Naive B cell (primary cell): Measurements from ENCODE around the gene GPR18. TPM values are rescaled to one million over a fixed set of nuclear protein-coding genes. Genes with fewer than 3 reads are reported as not detected.

Experiments used
- ATAC-seq, 2 donors: fragments of 150-1000 bp; cut with Tn5 transposase; 2 replicates each; pipeline ENCODE4 v1.10.0; 2021; ENCODE audit warnings: low read depth in 2 of 2, mild to moderate bottlenecking in 2 of 2, moderate library complexity in 2 of 2
- DNase-seq: peaks from one replicate; pipeline ENCODE4 v3.0.0; 2022
- H3K27ac Mint-ChIP-seq, 6 donors: one replicate each; pipeline ENCODE4 v1.8.0; 2020 to 2022; ENCODE audit warnings: mild to moderate bottlenecking in 6 of 6, mixed read lengths in 6 of 6, moderate library complexity in 5 of 6, inconsistent platforms in 2 of 6
- H3K27me3 Mint-ChIP-seq, 3 donors: one replicate each; pipeline ENCODE4 v1.8.0; 2021 to 2022; ENCODE audit warnings: mixed read lengths in 3 of 3, mild to moderate bottlenecking in 1 of 3
- H3K36me3 Mint-ChIP-seq, 2 donors: one replicate each; pipeline ENCODE4 v1.8.0; 2020 to 2022; ENCODE audit warnings: mixed read lengths in 2 of 2, inconsistent platforms in 1 of 2, mild to moderate bottlenecking in 1 of 2
- H3K4me1 Mint-ChIP-seq, 3 donors: one replicate each; pipeline ENCODE4 v1.8.0; 2020 to 2022; ENCODE audit warnings: mixed read lengths in 3 of 3, inconsistent platforms in 1 of 3, mild to moderate bottlenecking in 1 of 3, moderate library complexity in 1 of 3
- H3K4me3 Mint-ChIP-seq, 8 donors: one replicate each; pipeline ENCODE4 v1.8.0; 2020 to 2022; ENCODE audit warnings: mild to moderate bottlenecking in 8 of 8, mixed read lengths in 8 of 8, moderate library complexity in 8 of 8, inconsistent platforms in 2 of 8
- H3K9me3 Mint-ChIP-seq, 7 donors: one replicate each; pipeline ENCODE4 v1.8.0; 2020 to 2022; ENCODE audit warnings: mixed read lengths in 7 of 7, mild to moderate bottlenecking in 5 of 7, inconsistent platforms in 2 of 7, moderate library complexity in 1 of 7
- polyA plus RNA-seq, 6 donors: library from polyadenylated mRNA; unstranded; fragments of 300-500 nt; fragmentation: Illumina TruSeq; gene quantifications; one replicate each; pipeline ENCODE4 v1.2.3, GENCODE V29; 2021; ENCODE audit warnings: low read depth in 6 of 6

GPR18 gene
- polyA plus RNA-seq, 6 donors from 2014 or later: 70.6 to 229 (median 135) TPM

- no peak for DNase-seq
- H3K36me3 Mint-ChIP-seq: peaks cover 0 to 24% of the 10 kb centered on the region in 2 donors
- no peaks in the 10 kb centered on the region for H3K27me3 Mint-ChIP-seq
- peaks cover 0 to 14% (median 0%) of the 10 kb centered on the region in 7 donors for H3K9me3 Mint-ChIP-seq
- ATAC-seq: no peak
- peaks cover 55 to 64% (median 59%) of the 10 kb centered on the region in 3 donors for H3K4me1 Mint-ChIP-seq
- H3K27ac Mint-ChIP-seq: peak overlapping the region; percentile 90 to 97 (median 96)
- peak overlapping the region; percentile 40 to 85 (median 74) for H3K4me3 Mint-ChIP-seq
Observed at GRCh38 chr13:99271249-99271648, 13.1 kb upstream of the GPR18 start.

- Mint-ChIP-seq H3K4me1 (peaks cover 53 to 60% (median 56%) of the 10 kb centered on the region in 3 donors), H3K27ac (peak overlapping the region; percentile 90 to 97 (median 96)), H3K27me3 (no peaks in the 10 kb centered on the region), H3K9me3 (peaks cover 0 to 14% (median 0%) of the 10 kb centered on the region in 7 donors), H3K36me3 (peaks cover 0 to 20% of the 10 kb centered on the region in 2 donors), H3K4me3 (peak overlapping the region; percentile 40 to 85 (median 74))
- DNase-seq (no peak), ATAC-seq (peak; percentile 43 to 53)
Observed at GRCh38 chr13:99270518-99270917, 12.3 kb upstream of the GPR18 start.

- Mint-ChIP-seq H3K27me3 (no peaks in the 10 kb centered on the region), H3K4me1 (peaks cover 51 to 61% (median 55%) of the 10 kb centered on the region in 3 donors), H3K36me3 (peaks cover 0 to 13% of the 10 kb centered on the region in 2 donors), H3K4me3 (peak overlapping the region in 3 of 8 donors; percentile 6 to 80 (median 63)), H3K9me3 (peaks cover 0 to 14% (median 0%) of the 10 kb centered on the region in 7 donors), H3K27ac (peak overlapping the region; percentile 90 to 97 (median 96))
- ATAC-seq (peak; percentile 75), DNase-seq (peak; percentile 47)
Observed at GRCh38 chr13:99269627-99270241, 11.6 kb upstream of the GPR18 start.

GRCh38 chr13:99268822-99269221 lies 10.6 kb upstream of the GPR18 start:
- no peaks in the 10 kb centered on the region for H3K27me3 Mint-ChIP-seq
- DNase-seq (no peak), ATAC-seq (no peak)
- H3K27ac Mint-ChIP-seq: peak overlapping the region in 5 of 6 donors; percentile 10 to 90 (median 18)
- H3K4me1 Mint-ChIP-seq: peaks cover 54 to 63% (median 55%) of the 10 kb centered on the region in 3 donors
- peaks cover 0 to 13% of the 10 kb centered on the region in 2 donors for H3K36me3 Mint-ChIP-seq
- peaks cover 0 to 14% (median 0%) of the 10 kb centered on the region in 7 donors for H3K9me3 Mint-ChIP-seq
- H3K4me3 Mint-ChIP-seq: no peak overlapping the region

GRCh38 chr13:99267927-99268326 lies 9.7 kb upstream of the GPR18 start:
- H3K36me3 Mint-ChIP-seq: peaks cover 0 to 11% of the 10 kb centered on the region in 2 donors
- H3K4me1 Mint-ChIP-seq: peaks cover 55 to 67% (median 55%) of the 10 kb centered on the region in 3 donors
- H3K4me3 Mint-ChIP-seq: no peak overlapping the region
- no peak for DNase-seq
- H3K27me3 Mint-ChIP-seq: no peaks in the 10 kb centered on the region
- peak overlapping the region in 1 of 6 donors; percentile 15 for H3K27ac Mint-ChIP-seq
- no peak for ATAC-seq
- peaks cover 0 to 13% (median 0%) of the 10 kb centered on the region in 7 donors for H3K9me3 Mint-ChIP-seq

- peak overlapping the region in 1 of 6 donors; percentile 66 for H3K27ac Mint-ChIP-seq
Observed at GRCh38 chr13:99266827-99267226, 8.6 kb upstream of the GPR18 start.

GRCh38 chr13:99265821-99266426 lies 7.7 kb upstream of the GPR18 start:
- peak overlapping the region in 3 of 8 donors; percentile 30 to 41 (median 40) for H3K4me3 Mint-ChIP-seq
- no peaks in the 10 kb centered on the region for H3K9me3 Mint-ChIP-seq
- peak overlapping the region; percentile 33 to 91 (median 83) for H3K27ac Mint-ChIP-seq
- DNase-seq: no peak
- peak; percentile 37 to 48 for ATAC-seq
- H3K36me3 Mint-ChIP-seq: no peaks in the 10 kb centered on the region
- no peaks in the 10 kb centered on the region for H3K27me3 Mint-ChIP-seq
- peaks cover 53 to 68% (median 60%) of the 10 kb centered on the region in 3 donors for H3K4me1 Mint-ChIP-seq

More at GRCh38 chr13:99266827-99267226, 8.6 kb upstream of the GPR18 start:
- H3K9me3 Mint-ChIP-seq: peaks cover 0 to 2% (median 0%) of the 10 kb centered on the region in 7 donors
- H3K36me3 Mint-ChIP-seq: no peaks in the 10 kb centered on the region
- no peak for ATAC-seq
- no peaks in the 10 kb centered on the region for H3K27me3 Mint-ChIP-seq
- peaks cover 53 to 68% (median 57%) of the 10 kb centered on the region in 3 donors for H3K4me1 Mint-ChIP-seq
- no peak for DNase-seq
- H3K4me3 Mint-ChIP-seq: no peak overlapping the region

- peaks cover 0 to 2% of the 10 kb centered on the region in 2 donors for H3K36me3 Mint-ChIP-seq
- H3K4me3 Mint-ChIP-seq: peak overlapping the region in 3 of 8 donors; percentile 1 to 40 (median 30)
- peak overlapping the region; percentile 33 to 91 (median 83) for H3K27ac Mint-ChIP-seq
- ATAC-seq (no peak), DNase-seq (no peak)
- peaks cover 53 to 68% (median 56%) of the 10 kb centered on the region in 3 donors for H3K4me1 Mint-ChIP-seq
- H3K9me3 Mint-ChIP-seq: no peaks in the 10 kb centered on the region
- H3K27me3 Mint-ChIP-seq: no peaks in the 10 kb centered on the region
Observed at GRCh38 chr13:99265162-99265800, 7.1 kb upstream of the GPR18 start.

GRCh38 chr13:99264051-99264450 lies 5.9 kb upstream of the GPR18 start:
- peaks cover 57 to 73% (median 63%) of the 10 kb centered on the region in 3 donors for H3K4me1 Mint-ChIP-seq
- ATAC-seq: peak; percentile 66 to 72

GRCh38 chr13:99263126-99263785 lies 5.1 kb upstream of the GPR18 start:
- Mint-ChIP-seq H3K27me3 (no peaks in the 10 kb centered on the region), H3K36me3 (peaks cover 0 to 8% of the 10 kb centered on the region in 2 donors), H3K4me3 (peak overlapping the region in 4 of 8 donors; percentile 12 to 69 (median 49)), H3K27ac (peak overlapping the region in 5 of 6 donors; percentile 71 to 92 (median 82)), H3K9me3 (no peaks in the 10 kb centered on the region), H3K4me1 (peaks cover 58 to 75% (median 70%) of the 10 kb centered on the region in 3 donors)
- no peak for ATAC-seq
- no peak for DNase-seq

More at GRCh38 chr13:99264051-99264450, 5.9 kb upstream of the GPR18 start:
- H3K27me3 Mint-ChIP-seq: no peaks in the 10 kb centered on the region
- H3K27ac Mint-ChIP-seq: peak overlapping the region; percentile 55 to 92 (median 82)
- DNase-seq: peak; percentile 44
- peaks cover 0 to 6% of the 10 kb centered on the region in 2 donors for H3K36me3 Mint-ChIP-seq
- no peaks in the 10 kb centered on the region for H3K9me3 Mint-ChIP-seq
- peak overlapping the region; percentile 2 to 83 (median 56) for H3K4me3 Mint-ChIP-seq

GRCh38 chr13:99261059-99261458 lies 2.9 kb upstream of the GPR18 start:
- Mint-ChIP-seq H3K36me3 (peaks cover 0 to 11% of the 10 kb centered on the region in 2 donors), H3K4me3 (peak overlapping the region in 7 of 8 donors; percentile 2 to 97 (median 31)), H3K4me1 (peaks cover 68 to 78% (median 74%) of the 10 kb centered on the region in 3 donors)

GRCh38 chr13:99260216-99260615 lies 2.0 kb upstream of the GPR18 start:
- no peak for DNase-seq
- Mint-ChIP-seq H3K4me1 (peaks cover 66 to 78% (median 72%) of the 10 kb centered on the region in 3 donors), H3K9me3 (no peaks in the 10 kb centered on the region), H3K27ac (peak overlapping the region; percentile 89 to 99 (median 96)), H3K27me3 (no peaks in the 10 kb centered on the region), H3K4me3 (peak overlapping the region in 7 of 8 donors; percentile 76 to 99 (median 98)), H3K36me3 (peaks cover 3 to 15% of the 10 kb centered on the region in 2 donors)
- ATAC-seq: no peak

More at GRCh38 chr13:99261059-99261458, 2.9 kb upstream of the GPR18 start:
- DNase-seq: no peak
- ATAC-seq: no peak
- Mint-ChIP-seq H3K27me3 (no peaks in the 10 kb centered on the region), H3K27ac (peak overlapping the region; percentile 88 to 99 (median 94)), H3K9me3 (no peaks in the 10 kb centered on the region)
